Fibroblast of mammary gland (primary cell): ENCODE data around the gene ARMH1.
A peak's percentile ranks its signal among the peaks of the same experiment; 100 is the strongest.
"Not testable (repeated sequence)": the region's sequence is repeated elsewhere in the genome, so short reads cannot be mapped to it uniquely, and the experiment has no call there.

Experiments used
- DNase-seq: peaks from one replicate; pipeline ENCODE4 v3.0.0-alpha.2; 2010; ENCODE audit warnings: low read depth
- H3K4me3 ChIP-seq: 2 replicates; pipeline ENCODE4 v1.5.1; 2011; ENCODE audit warnings: low read depth, mild to moderate bottlenecking, low read length, moderate library complexity; ENCODE audit not compliant: control insufficient read depth
- TF ChIP-seq, protein P1 (sequence below): conservative IDR thresholded peaks from 2 replicates; pipeline ENCODE4 v1.5.1; 2011; ENCODE audit warnings: low read depth, low read length, inconsistent platforms; ENCODE audit not compliant: control insufficient read depth, insufficient read depth

Gene ARMH1

GRCh38 chr1:44733784-44734183 lies 59.3 kb downstream of the ARMH1 start:
- DNase-seq = no peak
- no peak overlapping the region for H3K4me3 ChIP-seq
- TF ChIP-seq, protein P1, sequence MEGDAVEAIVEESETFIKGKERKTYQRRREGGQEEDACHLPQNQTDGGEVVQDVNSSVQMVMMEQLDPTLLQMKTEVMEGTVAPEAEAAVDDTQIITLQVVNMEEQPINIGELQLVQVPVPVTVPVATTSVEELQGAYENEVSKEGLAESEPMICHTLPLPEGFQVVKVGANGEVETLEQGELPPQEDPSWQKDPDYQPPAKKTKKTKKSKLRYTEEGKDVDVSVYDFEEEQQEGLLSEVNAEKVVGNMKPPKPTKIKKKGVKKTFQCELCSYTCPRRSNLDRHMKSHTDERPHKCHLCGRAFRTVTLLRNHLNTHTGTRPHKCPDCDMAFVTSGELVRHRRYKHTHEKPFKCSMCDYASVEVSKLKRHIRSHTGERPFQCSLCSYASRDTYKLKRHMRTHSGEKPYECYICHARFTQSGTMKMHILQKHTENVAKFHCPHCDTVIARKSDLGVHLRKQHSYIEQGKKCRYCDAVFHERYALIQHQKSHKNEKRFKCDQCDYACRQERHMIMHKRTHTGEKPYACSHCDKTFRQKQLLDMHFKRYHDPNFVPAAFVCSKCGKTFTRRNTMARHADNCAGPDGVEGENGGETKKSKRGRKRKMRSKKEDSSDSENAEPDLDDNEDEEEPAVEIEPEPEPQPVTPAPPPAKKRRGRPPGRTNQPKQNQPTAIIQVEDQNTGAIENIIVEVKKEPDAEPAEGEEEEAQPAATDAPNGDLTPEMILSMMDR = no peak

DNA sequence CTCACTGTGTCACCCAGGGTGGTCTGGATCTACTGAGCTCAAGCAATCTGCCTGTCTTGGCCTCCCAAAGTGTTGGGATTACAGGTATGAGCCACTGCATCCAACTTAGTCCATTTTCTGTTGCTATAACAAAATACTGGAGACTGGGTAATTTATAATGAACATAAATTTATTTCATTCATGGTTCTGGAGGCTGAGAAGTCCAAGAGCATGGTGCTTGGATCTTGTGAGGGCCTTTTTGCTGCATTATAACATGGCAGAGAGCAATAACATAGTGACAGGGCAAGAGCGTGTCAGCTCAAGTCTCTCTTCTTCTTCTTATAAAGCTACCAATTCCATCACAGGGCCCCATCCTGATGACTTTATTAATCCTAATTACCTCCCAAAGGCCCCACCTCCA lies 61.5 kb downstream of the ARMH1 start:
- H3K4me3 ChIP-seq = no peak overlapping the region
- TF ChIP-seq, protein P1 = no peak
- DNase-seq = no peak

- H3K4me3 ChIP-seq = peak overlapping the region; percentile 98
- DNase-seq = not testable (repeated sequence)
These were observed 64.4 kb downstream of the ARMH1 start for GRCh38 chr1:44738953-44739306.

GRCh38 chr1:44739307-44740178 lies 65.0 kb downstream of the ARMH1 start, which contains the start of gene KIF2C:
TSS of gene KIF2C (plus strand) at chr1:44739837. CDS start at chr1:44739933, 96 bp downstream.
- H3K4me3 ChIP-seq = peak within 1 kb of the TSS; percentile 98
- TF ChIP-seq, protein P1 = no peak
- peak; percentile 97 for DNase-seq

GRCh38 chr1:44740179-44740617 lies 65.7 kb downstream of the ARMH1 start:
- TF ChIP-seq, protein P1 = no peak
- peak overlapping the region; percentile 98 for H3K4me3 ChIP-seq
- no peak for DNase-seq

GRCh38 chr1:44743211-44743610 lies 68.7 kb downstream of the ARMH1 start:
- H3K4me3 ChIP-seq = no peak overlapping the region

GRCh38 chr1:44747878-44748277 lies 73.4 kb downstream of the ARMH1 start:
- H3K4me3 ChIP-seq = no peak overlapping the region
- DNase-seq = no peak
- TF ChIP-seq, protein P1 = peak; percentile 13

More at GRCh38 chr1:44743211-44743610, 68.7 kb downstream of the ARMH1 start:
- TF ChIP-seq, protein P1 = no peak
- no peak for DNase-seq
